Measurements from ENCODE around the gene PROZ.

The PROZ gene

DNA sequence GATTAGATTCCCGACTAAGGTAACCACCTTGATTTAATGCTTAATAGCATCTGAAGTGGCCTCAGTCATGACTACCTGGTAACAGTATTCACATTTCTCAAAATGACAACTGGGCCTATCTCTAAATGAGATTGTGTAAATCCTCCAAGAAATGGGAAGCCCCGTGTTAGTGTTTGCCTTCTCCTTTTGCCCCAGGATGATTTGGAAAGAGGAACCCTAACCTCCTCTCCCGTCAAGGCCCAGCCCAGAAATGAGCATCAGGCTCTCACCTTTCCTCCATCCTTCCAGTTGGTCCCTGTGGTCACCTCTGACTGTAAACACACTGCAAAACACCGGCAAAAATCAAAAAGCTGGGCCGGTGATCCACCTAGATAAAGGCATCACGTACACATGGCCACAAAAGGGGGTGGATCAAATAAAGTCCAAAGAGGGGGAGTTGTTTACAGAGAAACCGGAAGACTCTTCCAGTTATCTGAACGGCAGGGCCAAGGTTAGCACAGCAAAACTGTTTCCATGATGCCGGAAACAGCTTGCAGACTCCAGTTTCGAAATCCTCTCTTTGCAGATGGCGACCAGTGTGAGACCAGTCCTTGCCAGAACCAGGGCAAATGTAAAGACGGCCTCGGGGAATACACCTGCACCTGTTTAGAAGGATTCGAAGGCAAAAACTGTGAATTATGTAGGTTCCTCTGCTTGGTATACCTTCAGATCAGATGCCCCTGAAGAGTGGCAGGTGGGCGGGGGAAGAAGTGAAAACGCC is 19.5 kb upstream of the PROZ start:
- Histone ChIP-seq H3K27ac (ENCODE audit: low read depth, low read length) (no peak overlapping the region), H3K9me3 (ENCODE audit: insufficient read depth, low read length) (no peaks in the 10 kb centered on the region), H3K9me2 (replicated peaks; ENCODE audit: insufficient read depth, low read length) (no peaks in the 10 kb centered on the region), H3K9ac (ENCODE audit: low read length) (no peak overlapping the region), H3K27me3 (ENCODE audit: low read length) (no peaks in the 10 kb centered on the region), H2AFZ (ENCODE audit: low read depth, low read length, severe bottlenecking) (no peak overlapping the region), H3F3A (ENCODE audit: insufficient read depth) (no peaks in the 10 kb centered on the region), H3K4me3 (ENCODE audit: insufficient read depth, low read length, poor library complexity, severe bottlenecking) (no peak overlapping the region), H4K20me1 (ENCODE audit: low read depth, low read length) (no peaks in the 10 kb centered on the region), H3K79me2 (ENCODE audit: insufficient read depth, low read length) (no peaks in the 10 kb centered on the region), H3K36me3 (ENCODE audit: low read length) (no peaks in the 10 kb centered on the region), H3K4me2 (ENCODE audit: low read depth, low read length, poor library complexity, severe bottlenecking) (no peak overlapping the region)
- TF ChIP-seq EZH2phosphoT487 (conservative IDR thresholded peaks at IDR 0.05; ENCODE audit: low read length) (no peak), CTCF (IDR thresholded peaks at IDR 0.05; ENCODE audit: insufficient read depth, low read length, poor library complexity, severe bottlenecking) (no peak)

- H3K79me2 ChIP-seq (ENCODE audit: insufficient read depth, low read length) = no peaks in the 10 kb centered on the region
- H3K36me3 ChIP-seq (ENCODE audit: low read length) = no peaks in the 10 kb centered on the region
- no peak overlapping the region for H3K4me3 ChIP-seq (ENCODE audit: insufficient read depth, low read length, poor library complexity, severe bottlenecking)
- no peaks in the 10 kb centered on the region for H3K9me3 ChIP-seq (ENCODE audit: insufficient read depth, low read length)
- H3K9me2 ChIP-seq (replicated peaks; ENCODE audit: insufficient read depth, low read length) = no peaks in the 10 kb centered on the region
- no peak for TF ChIP-seq CTCF (IDR thresholded peaks at IDR 0.05; ENCODE audit: insufficient read depth, low read length, poor library complexity, severe bottlenecking)
- no peak for TF ChIP-seq EZH2phosphoT487 (conservative IDR thresholded peaks at IDR 0.05; ENCODE audit: low read length)
- no peak overlapping the region for H3K27ac ChIP-seq (ENCODE audit: low read depth, low read length)
- H3K9ac ChIP-seq (ENCODE audit: low read length) = no peak overlapping the region
- H3F3A ChIP-seq (ENCODE audit: insufficient read depth) = no peaks in the 10 kb centered on the region
- H3K4me2 ChIP-seq (ENCODE audit: low read depth, low read length, poor library complexity, severe bottlenecking) = no peak overlapping the region
- no peak overlapping the region for H2AFZ ChIP-seq (ENCODE audit: low read depth, low read length, severe bottlenecking)
- H4K20me1 ChIP-seq (ENCODE audit: low read depth, low read length) = no peaks in the 10 kb centered on the region
- no peaks in the 10 kb centered on the region for H3K27me3 ChIP-seq (ENCODE audit: low read length)
These were observed 18.9 kb upstream of the PROZ start for GRCh38 chr13:113139577-113139976.

DNA sequence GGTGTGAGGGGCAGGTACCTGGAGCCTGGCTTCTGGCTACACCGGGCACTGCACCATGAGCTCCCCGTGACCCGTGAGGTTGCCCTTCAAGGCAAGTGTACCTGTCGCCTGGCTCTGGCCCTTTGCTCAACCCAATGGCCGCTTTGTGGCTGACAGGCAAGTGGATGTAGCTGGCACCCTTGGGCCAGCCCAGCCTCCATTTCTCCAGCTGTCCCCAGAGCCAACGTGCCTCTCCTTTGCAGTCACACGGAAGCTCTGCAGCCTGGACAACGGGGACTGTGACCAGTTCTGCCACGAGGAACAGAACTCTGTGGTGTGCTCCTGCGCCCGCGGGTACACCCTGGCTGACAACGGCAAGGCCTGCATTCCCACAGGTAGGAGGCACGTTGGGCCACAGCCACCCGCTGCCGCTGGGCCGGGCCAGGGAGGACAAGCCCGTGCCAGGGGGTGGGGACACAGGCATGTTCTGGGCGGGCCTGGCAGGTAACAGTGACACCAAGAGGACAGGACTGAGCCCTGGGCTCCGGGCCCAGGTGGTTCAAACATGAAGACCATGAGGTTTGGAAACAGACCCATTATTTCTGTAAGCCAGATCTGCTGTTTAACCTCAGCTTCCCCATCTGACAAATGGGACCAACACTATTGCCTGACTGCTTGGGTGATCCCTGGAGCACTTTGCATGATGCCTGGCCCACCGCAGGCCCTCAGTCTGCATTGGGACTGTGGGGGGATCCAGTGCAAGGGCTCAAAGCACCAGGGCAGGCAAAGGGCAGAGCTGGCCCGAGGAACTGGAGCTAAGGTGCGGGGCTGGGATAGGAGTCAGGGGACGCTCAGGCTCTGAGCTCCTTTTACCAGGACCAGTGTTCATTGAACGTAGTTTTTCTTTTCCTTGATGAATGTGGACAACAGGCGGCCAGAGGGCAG is 17.5 kb upstream of the PROZ start:
- Histone ChIP-seq H3K36me3 (ENCODE audit: low read length) (no peaks in the 10 kb centered on the region), H3K27me3 (ENCODE audit: low read length) (no peaks in the 10 kb centered on the region), H4K20me1 (ENCODE audit: low read depth, low read length) (no peaks in the 10 kb centered on the region), H3K79me2 (ENCODE audit: insufficient read depth, low read length) (no peaks in the 10 kb centered on the region), H2AFZ (ENCODE audit: low read depth, low read length, severe bottlenecking) (no peak overlapping the region), H3F3A (ENCODE audit: insufficient read depth) (no peaks in the 10 kb centered on the region), H3K9ac (ENCODE audit: low read length) (no peak overlapping the region), H3K9me3 (ENCODE audit: insufficient read depth, low read length) (no peaks in the 10 kb centered on the region), H3K9me2 (replicated peaks; ENCODE audit: insufficient read depth, low read length) (no peaks in the 10 kb centered on the region), H3K4me3 (ENCODE audit: insufficient read depth, low read length, poor library complexity, severe bottlenecking) (no peak overlapping the region), H3K4me2 (ENCODE audit: low read depth, low read length, poor library complexity, severe bottlenecking) (no peak overlapping the region), H3K27ac (ENCODE audit: low read depth, low read length) (no peak overlapping the region)
- TF ChIP-seq EZH2phosphoT487 (conservative IDR thresholded peaks at IDR 0.05; ENCODE audit: low read length) (no peak), CTCF (IDR thresholded peaks at IDR 0.05; ENCODE audit: insufficient read depth, low read length, poor library complexity, severe bottlenecking) (no peak)
